Endodermal cell (in vitro differentiated cells): ENCODE results near the gene LARP1. TPM values are rescaled to one million over a fixed set of nuclear protein-coding genes. Genes with fewer than 3 reads are reported as not detected.
"Not testable (repeated sequence)": the region's sequence is repeated elsewhere in the genome, so short reads cannot be mapped to it uniquely, and the experiment has no call there.

Experiments
- DNase-seq: peaks from one replicate; pipeline ENCODE4 v3.0.0-alpha.2; 2017
- H3K27ac ChIP-seq: 2 replicates; pipeline ENCODE4 v1.5.1; 2013; ENCODE audit warnings: mild to moderate bottlenecking, low read depth, low read length, moderate library complexity
- H3K27me3 ChIP-seq: 2 replicates; pipeline ENCODE4 v1.6.1; 2013; ENCODE audit warnings: mild to moderate bottlenecking, low read length, moderate library complexity; ENCODE audit not compliant: insufficient read depth, control insufficient read depth, poor library complexity, severe bottlenecking
- H3K36me3 ChIP-seq: 2 replicates; pipeline ENCODE4 v1.7.0; 2013; ENCODE audit warnings: mild to moderate bottlenecking, low read length, moderate library complexity; ENCODE audit not compliant: control insufficient read depth, insufficient read depth
- H3K4me1 ChIP-seq: one replicate; pipeline ENCODE4 v1.7.0; 2013; ENCODE audit warnings: low read length; ENCODE audit not compliant: control insufficient read depth, insufficient read depth
- H3K4me3 ChIP-seq: 2 replicates; pipeline ENCODE4 v1.5.1; 2013; ENCODE audit warnings: mild to moderate bottlenecking, low read length, moderate library complexity
- H3K9ac ChIP-seq: 2 replicates; pipeline ENCODE4 v1.6.1; 2013; ENCODE audit warnings: mild to moderate bottlenecking, low read length, moderate library complexity; ENCODE audit not compliant: poor library complexity, severe bottlenecking; ENCODE audit errors: extremely low read depth
- H3K9me3 ChIP-seq: 2 replicates; pipeline ENCODE4 v1.6.1; 2013; ENCODE audit warnings: mild to moderate bottlenecking, low read length, moderate library complexity; ENCODE audit not compliant: control insufficient read depth
- H3K27ac Mint-ChIP-seq: 2 replicates; pipeline ENCODE4 v1.8.0; 2020; ENCODE audit warnings: mixed read lengths
- H3K27me3 Mint-ChIP-seq: 2 replicates; pipeline ENCODE4 v1.8.0; 2021; ENCODE audit warnings: mild to moderate bottlenecking, mixed read lengths; ENCODE audit not compliant: insufficient read depth
- H3K36me3 Mint-ChIP-seq: 2 replicates; pipeline ENCODE4 v1.8.0; 2020; ENCODE audit warnings: low read depth, mixed read lengths
- H3K4me1 Mint-ChIP-seq: 2 replicates; pipeline ENCODE4 v1.8.0; 2020; ENCODE audit warnings: mixed read lengths
- H3K4me3 Mint-ChIP-seq: 2 replicates; pipeline ENCODE4 v1.8.0; 2020; ENCODE audit warnings: mild to moderate bottlenecking, moderate library complexity, mixed read lengths
- H3K9me3 Mint-ChIP-seq: 2 replicates; pipeline ENCODE4 v1.8.0; 2020; ENCODE audit warnings: mild to moderate bottlenecking, mixed read lengths
- CTCF ChIP-seq: fragments of 200-600 bp; sonication (generic); conservative IDR thresholded peaks from 2 replicates; pipeline ENCODE4 v1.5.0; 2021; ENCODE audit warnings: antibody characterized with exemption, mild to moderate bottlenecking
- WGBS, 2 experiments: methylation state at CpG; one replicate each; pipeline versions ENCODE4 v1.1.5 to v1.1.7; 2013; ENCODE audit warnings: missing lambda C conversion rate in 2 of 2, mixed read lengths in 1 of 2; ENCODE audit not compliant: insufficient coverage in 1 of 2, insufficient read length in 1 of 2; 5-methylcytosine and 5-hydroxymethylcytosine counted together
- total RNA-seq, 2 donors: library from RNA; stranded (reverse); fragmentation: NEBNext Ultra II Directional in 1 of 2; extraction: Animal tissue kit (Norgen Biotek cat#: 25700) in 1 of 2; gene quantifications; 2 replicates in 1 of 2; 3 replicates in 1 of 2; pipeline ENCODE4 v1.2.1, GENCODE V29; 2021

Gene LARP1
- total RNA-seq, 2 donors from 2014 or later = 193 to 273 TPM

GRCh38 chr5:154743812-154744211 is 11.4 kb upstream of the LARP1 start:
- Histone ChIP-seq H3K4me1 (no peaks in the 10 kb centered on the region), H3K27ac (no peak overlapping the region), H3K36me3 (no peaks in the 10 kb centered on the region), H3K9me3 (no peaks in the 10 kb centered on the region), H3K4me3 (no peak overlapping the region), H3K9ac (no peak overlapping the region), H3K27me3 (no peaks in the 10 kb centered on the region)
- no peak for DNase-seq
- TF ChIP-seq CTCF = no peak
- WGBS, 2 experiments = 92 to 93% methylated on average over 6 to 7 of the region's 7 CpGs
- no peak overlapping the region for H3K4me3 Mint-ChIP-seq
- no peaks in the 10 kb centered on the region for H3K9me3 Mint-ChIP-seq
- H3K4me1 Mint-ChIP-seq = peaks cover 29% of the 10 kb centered on the region
- peak overlapping the region; percentile 62 for H3K27ac Mint-ChIP-seq
- peaks cover 5% of the 10 kb centered on the region for H3K36me3 Mint-ChIP-seq
- H3K27me3 Mint-ChIP-seq = no peaks in the 10 kb centered on the region

- Mint-ChIP-seq H3K36me3 (peaks cover 4% of the 10 kb centered on the region), H3K4me3 (no peak overlapping the region), H3K4me1 (peaks cover 39% of the 10 kb centered on the region), H3K27me3 (no peaks in the 10 kb centered on the region), H3K27ac (no peak overlapping the region), H3K9me3 (no peaks in the 10 kb centered on the region)
- H3K27ac ChIP-seq = no peak overlapping the region
- H3K9ac ChIP-seq = no peak overlapping the region
- H3K36me3 ChIP-seq = no peaks in the 10 kb centered on the region
- no peak for DNase-seq
- WGBS, 2 experiments = 100% methylated on average over 1 of the region's 1 CpG
- H3K27me3 ChIP-seq = no peaks in the 10 kb centered on the region
- no peaks in the 10 kb centered on the region for H3K4me1 ChIP-seq
- no peak overlapping the region for H3K4me3 ChIP-seq
- no peaks in the 10 kb centered on the region for H3K9me3 ChIP-seq
- TF ChIP-seq CTCF = no peak
Measured at GRCh38 chr5:154745349-154745748, 9.8 kb upstream of the LARP1 start.

GRCh38 chr5:154749491-154749890 is 5.7 kb upstream of the LARP1 start:
- Histone ChIP-seq H3K36me3 (no peaks in the 10 kb centered on the region), H3K9ac (no peak overlapping the region), H3K27ac (no peak overlapping the region), H3K9me3 (no peaks in the 10 kb centered on the region), H3K4me3 (no peak overlapping the region), H3K27me3 (no peaks in the 10 kb centered on the region), H3K4me1 (peaks cover 5% of the 10 kb centered on the region)
- no peak overlapping the region for H3K27ac Mint-ChIP-seq
- H3K4me1 Mint-ChIP-seq = peaks cover 33% of the 10 kb centered on the region
- WGBS, 2 experiments = 80 to 91% methylated on average over 1 of the region's 1 CpG
- H3K27me3 Mint-ChIP-seq = no peaks in the 10 kb centered on the region
- TF ChIP-seq CTCF = no peak
- H3K36me3 Mint-ChIP-seq = peaks cover 2% of the 10 kb centered on the region
- no peak for DNase-seq
- no peaks in the 10 kb centered on the region for H3K9me3 Mint-ChIP-seq
- H3K4me3 Mint-ChIP-seq = no peak overlapping the region

GRCh38 chr5:154750641-154751040 is 4.5 kb upstream of the LARP1 start:
- not testable (repeated sequence) for H3K4me3 ChIP-seq, H3K27me3 Mint-ChIP-seq, H3K27ac ChIP-seq, H3K9me3 ChIP-seq, H3K4me1 ChIP-seq, H3K36me3 Mint-ChIP-seq, H3K27me3 ChIP-seq, H3K9ac ChIP-seq, DNase-seq, H3K36me3 ChIP-seq, H3K4me3 Mint-ChIP-seq, H3K9me3 Mint-ChIP-seq, H3K27ac Mint-ChIP-seq
- WGBS, 2 experiments = 91 to 93% methylated on average over 2 of the region's 2 CpGs
- H3K4me1 Mint-ChIP-seq = peaks cover 33% of the 10 kb centered on the region
